Neural crest cell (in vitro differentiated cells): ENCODE data around the gene KCNMB2. TPM values are rescaled to one million over a fixed set of nuclear protein-coding genes. Genes with fewer than 3 reads are reported as not detected.

Experiments used
- DNase-seq: peaks from one replicate; pipeline ENCODE4 v3.0.0; 2021; ENCODE audit warnings: low read depth, mixed read lengths, low spot score
- H3K27ac Mint-ChIP-seq: one replicate; pipeline ENCODE4 v1.8.0; 2021; ENCODE audit warnings: mild to moderate bottlenecking, mixed read lengths; ENCODE audit not compliant: unreplicated experiment
- H3K27me3 Mint-ChIP-seq: 2 replicates; pipeline ENCODE4 v1.8.0; 2021; ENCODE audit warnings: low read depth, mild to moderate bottlenecking, mixed read lengths
- H3K36me3 Mint-ChIP-seq: 2 replicates; pipeline ENCODE4 v1.8.0; 2021; ENCODE audit warnings: low read depth, mild to moderate bottlenecking, mixed read lengths
- H3K4me1 Mint-ChIP-seq: 2 replicates; pipeline ENCODE4 v1.8.0; 2021; ENCODE audit warnings: mixed read lengths
- H3K4me3 Mint-ChIP-seq: one replicate; pipeline ENCODE4 v1.8.0; 2021; ENCODE audit warnings: mild to moderate bottlenecking, mixed read lengths
- H3K9me3 Mint-ChIP-seq: 2 replicates; pipeline ENCODE4 v1.8.0; 2021; ENCODE audit warnings: mixed read lengths
- CTCF ChIP-seq: fragments of 200-600 bp; sonication (generic); conservative IDR thresholded peaks from 2 replicates; pipeline ENCODE4 v1.5.0; 2021; ENCODE audit warnings: antibody characterized with exemption, mild to moderate bottlenecking
- total RNA-seq: library from RNA; stranded (reverse); gene quantifications from 2 replicates; pipeline ENCODE4 v1.2.1, GENCODE V29; 2021

KCNMB2 gene
- total RNA-seq, 1 donor from 2014 or later, result 0.84 TPM

DNA sequence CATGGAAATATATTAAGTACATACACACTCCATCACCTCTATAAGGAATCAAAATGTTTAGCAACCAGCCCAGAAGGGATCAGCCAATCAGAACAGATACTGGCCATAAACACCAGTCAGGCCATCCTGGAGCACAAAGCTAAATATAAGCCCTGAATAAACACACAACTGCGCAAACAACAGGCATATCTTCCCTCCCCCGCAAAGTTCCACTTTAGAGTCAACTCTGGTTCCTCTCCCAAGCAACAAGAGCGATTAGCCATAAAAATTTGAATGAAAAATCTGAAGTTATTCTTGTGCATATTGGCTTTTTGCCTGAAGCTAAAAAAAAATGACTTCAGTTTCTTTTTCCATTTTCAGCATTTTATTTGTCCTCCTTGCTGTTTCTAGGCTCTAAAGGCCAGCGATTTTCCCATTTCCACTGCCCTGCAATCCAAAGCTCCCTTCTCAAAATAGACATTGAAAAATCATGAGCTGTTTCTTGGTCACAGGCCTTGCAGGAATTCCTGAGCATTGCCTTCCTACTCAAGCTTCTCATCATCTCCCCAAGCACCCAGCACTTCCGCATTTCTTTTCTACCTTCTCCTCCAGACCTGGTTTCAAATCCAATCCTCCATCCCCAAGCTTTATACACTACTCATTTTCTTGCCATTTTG is 287.5 kb downstream of the KCNMB2 start:
- TF ChIP-seq CTCF, result no peak
- Mint-ChIP-seq H3K27me3 (no peaks in the 10 kb centered on the region), H3K27ac (peak overlapping the region; percentile 73), H3K4me1 (peaks cover 11% of the 10 kb centered on the region), H3K9me3 (peaks cover 3% of the 10 kb centered on the region), H3K4me3 (no peak overlapping the region), H3K36me3 (peaks cover 2% of the 10 kb centered on the region)
- no peak for DNase-seq

GRCh38 chr3:178826435-178827123 is 290.3 kb downstream of the KCNMB2 start:
- DNase-seq, result no peak
- H3K27me3 Mint-ChIP-seq, result no peaks in the 10 kb centered on the region
- no peak overlapping the region for H3K4me3 Mint-ChIP-seq
- H3K9me3 Mint-ChIP-seq, result no peaks in the 10 kb centered on the region
- TF ChIP-seq CTCF, result no peak
- peaks cover 11% of the 10 kb centered on the region for H3K4me1 Mint-ChIP-seq
- no peak overlapping the region for H3K27ac Mint-ChIP-seq
- H3K36me3 Mint-ChIP-seq, result peaks cover 2% of the 10 kb centered on the region

GRCh38 chr3:178827285-178827856 is 291.1 kb downstream of the KCNMB2 start:
- no peak overlapping the region for H3K4me3 Mint-ChIP-seq
- peaks cover 11% of the 10 kb centered on the region for H3K4me1 Mint-ChIP-seq
- DNase-seq, result no peak
- no peak for TF ChIP-seq CTCF
- H3K36me3 Mint-ChIP-seq, result no peaks in the 10 kb centered on the region
- H3K9me3 Mint-ChIP-seq, result no peaks in the 10 kb centered on the region
- H3K27ac Mint-ChIP-seq, result no peak overlapping the region
- no peaks in the 10 kb centered on the region for H3K27me3 Mint-ChIP-seq

GRCh38 chr3:178833695-178834094 is 297.5 kb downstream of the KCNMB2 start:
- Mint-ChIP-seq H3K4me1 (no peaks in the 10 kb centered on the region), H3K4me3 (no peak overlapping the region), H3K9me3 (no peaks in the 10 kb centered on the region), H3K36me3 (no peaks in the 10 kb centered on the region), H3K27me3 (no peaks in the 10 kb centered on the region), H3K27ac (no peak overlapping the region)
- TF ChIP-seq CTCF, result no peak
- DNase-seq, result no peak

- Mint-ChIP-seq H3K4me1 (no peaks in the 10 kb centered on the region), H3K27ac (no peak overlapping the region), H3K36me3 (peaks cover 4% of the 10 kb centered on the region), H3K27me3 (no peaks in the 10 kb centered on the region), H3K9me3 (peaks cover 4% of the 10 kb centered on the region), H3K4me3 (no peak overlapping the region)
- no peak for TF ChIP-seq CTCF
- DNase-seq, result no peak
Observed at GRCh38 chr3:178835033-178835432, 298.8 kb downstream of the KCNMB2 start.
